Ecto neural progenitor cell (in vitro differentiated cells): ENCODE measurements around the gene RNF168.
A peak's percentile ranks its signal among the peaks of the same experiment; 100 is the strongest.
"Not testable (repeated sequence)": the region's sequence is repeated elsewhere in the genome, so short reads cannot be mapped to it uniquely, and the experiment has no call there.

ENCODE experiments used
- DNase-seq: peaks from one replicate; pipeline ENCODE4 v3.0.0-alpha.2; 2018; ENCODE audit warnings: low spot score

The RNF168 gene

DNA sequence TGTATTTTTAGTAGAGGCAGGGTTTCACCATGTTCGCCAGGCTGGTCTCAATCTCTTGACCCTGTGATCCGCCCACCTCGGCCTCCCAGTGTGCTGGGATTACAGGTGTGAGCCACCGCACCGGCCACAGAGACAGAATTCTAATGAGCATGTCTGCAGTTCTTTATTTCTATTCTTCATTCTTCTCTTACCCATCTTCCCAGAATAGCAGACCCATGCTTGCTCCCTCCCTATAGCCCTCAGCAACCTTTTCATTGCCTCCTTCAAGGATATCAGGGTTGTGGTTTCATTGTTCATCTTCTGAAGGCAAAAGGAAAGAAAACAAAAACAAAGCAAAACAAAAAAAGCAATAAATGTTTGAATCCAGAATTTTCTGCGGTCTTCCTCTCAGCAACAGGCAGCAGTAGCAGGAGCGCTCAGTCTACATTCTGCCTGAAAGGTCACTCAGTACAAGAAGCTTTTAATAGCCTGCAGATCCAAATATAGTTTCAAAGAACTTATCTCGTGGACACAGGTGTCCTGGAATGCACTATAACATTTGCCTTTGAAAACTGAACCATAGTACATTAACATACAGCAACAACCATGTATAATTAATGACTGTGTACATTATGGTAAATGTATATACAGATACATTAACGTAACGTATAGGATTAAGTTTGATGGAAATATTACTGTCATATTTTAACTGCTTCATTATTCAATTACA lies 11.5 kb upstream of the RNF168 start, which contains the start of gene SMCO1:
TSS of gene SMCO1 (minus strand) at position 434 of the 709 bp plus-strand sequence. CDS start at position 297, 137 bp downstream.
- no peak for DNase-seq

DNA sequence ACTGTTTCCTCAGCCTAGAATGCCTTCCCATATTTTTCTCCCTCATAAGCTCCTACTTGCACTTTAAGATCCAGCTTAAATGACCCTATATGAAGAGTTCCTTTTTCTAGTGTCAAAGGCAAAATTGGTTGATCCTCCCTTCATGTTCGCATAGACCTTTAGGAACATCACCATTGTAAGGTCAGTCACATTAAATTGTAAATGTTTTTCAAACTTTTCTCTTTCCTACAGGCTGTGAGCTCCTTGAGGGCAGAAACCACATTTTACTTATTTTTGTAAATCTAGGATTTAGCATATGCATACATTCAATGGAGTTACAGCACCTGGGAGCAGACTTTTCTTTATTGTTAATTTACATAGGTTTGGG lies 10.8 kb upstream of the RNF168 start:
- no peak for DNase-seq

DNA sequence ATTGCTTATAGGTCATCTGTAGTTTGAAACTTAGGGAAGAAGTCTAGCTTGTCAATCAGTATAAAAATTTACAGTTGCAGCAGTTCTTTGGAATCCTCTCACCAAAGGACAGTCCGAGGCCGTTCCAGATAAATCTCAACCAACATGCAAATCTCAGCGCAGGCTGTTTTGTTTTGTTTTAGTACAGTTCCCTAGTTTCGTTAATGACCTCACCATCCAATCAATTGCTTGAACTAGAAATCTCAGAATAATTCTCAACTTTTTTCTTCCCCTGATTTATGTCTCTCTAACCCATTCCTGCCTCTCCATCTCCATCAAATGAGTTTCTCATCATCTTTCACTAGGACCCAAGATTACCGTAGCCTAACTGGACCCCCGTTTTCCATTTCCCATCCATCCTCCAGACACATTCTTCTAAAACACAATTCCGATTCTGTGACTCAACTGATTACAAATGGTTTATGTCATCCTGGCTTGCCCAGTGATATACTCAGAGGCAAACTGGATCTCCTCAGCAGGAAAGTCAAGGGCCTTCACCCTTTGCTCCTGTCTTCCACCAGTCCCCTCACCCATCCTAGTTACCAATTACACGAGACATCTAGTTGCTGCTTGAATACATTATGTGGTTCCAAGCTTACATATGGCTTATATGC lies 10.3 kb upstream of the RNF168 start:
- DNase-seq: no peak

DNA sequence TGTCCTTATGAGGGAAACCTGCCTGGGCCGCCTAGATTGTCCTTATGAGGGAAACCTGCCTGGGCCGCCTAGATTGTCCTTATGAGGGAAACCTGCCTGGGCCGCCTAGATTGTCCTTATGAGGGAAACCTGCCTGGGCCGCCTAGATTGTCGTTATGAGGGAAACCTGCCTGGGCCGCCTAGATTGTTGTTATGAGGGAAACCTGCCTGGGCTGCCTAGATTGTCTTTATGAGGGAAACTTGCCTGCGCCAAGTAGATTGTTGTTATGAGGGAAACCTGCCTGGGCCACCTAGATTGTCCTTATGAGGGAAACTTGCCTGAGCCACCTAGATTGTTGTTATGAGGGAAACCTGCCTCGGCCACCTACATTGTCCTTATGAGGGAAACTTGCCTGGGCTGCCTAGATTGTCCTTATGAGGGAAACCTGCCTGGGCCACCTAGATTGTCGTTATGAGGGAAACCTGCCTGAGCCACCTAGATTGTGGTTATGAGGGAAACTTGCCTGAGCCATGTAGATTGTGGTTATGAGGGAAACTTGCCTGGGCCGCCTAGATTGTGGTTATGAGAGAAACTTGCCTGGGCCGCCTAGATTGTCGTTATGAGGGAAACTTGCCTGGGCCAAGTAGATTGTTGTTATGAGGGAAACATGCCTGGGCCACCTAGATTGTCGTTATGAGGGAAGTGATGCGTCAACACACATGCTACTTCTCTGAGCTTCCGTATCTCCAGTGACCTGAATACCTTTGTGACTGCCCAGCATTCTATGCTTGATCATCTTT lies 8.3 kb upstream of the RNF168 start:
- DNase-seq: not testable (repeated sequence)

DNA sequence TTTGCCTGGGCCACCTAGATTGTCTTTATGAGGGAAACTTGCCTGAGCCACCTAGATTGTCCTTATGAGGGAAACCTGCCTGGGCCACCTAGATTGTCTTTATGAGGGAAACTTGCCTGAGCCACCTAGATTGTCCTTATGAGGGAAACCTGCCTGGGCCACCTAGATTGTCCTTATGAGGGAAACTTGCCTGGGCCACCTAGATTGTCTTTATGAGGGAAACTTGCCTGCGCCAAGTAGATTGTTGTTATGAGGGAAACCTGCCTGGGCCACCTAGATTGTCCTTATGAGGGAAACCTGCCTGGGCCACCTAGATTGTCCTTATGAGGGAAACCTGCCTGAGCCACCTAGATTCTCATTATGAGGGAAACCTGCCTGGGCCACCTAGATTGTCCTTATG lies 7.5 kb upstream of the RNF168 start:
- not testable (repeated sequence) for DNase-seq

DNA sequence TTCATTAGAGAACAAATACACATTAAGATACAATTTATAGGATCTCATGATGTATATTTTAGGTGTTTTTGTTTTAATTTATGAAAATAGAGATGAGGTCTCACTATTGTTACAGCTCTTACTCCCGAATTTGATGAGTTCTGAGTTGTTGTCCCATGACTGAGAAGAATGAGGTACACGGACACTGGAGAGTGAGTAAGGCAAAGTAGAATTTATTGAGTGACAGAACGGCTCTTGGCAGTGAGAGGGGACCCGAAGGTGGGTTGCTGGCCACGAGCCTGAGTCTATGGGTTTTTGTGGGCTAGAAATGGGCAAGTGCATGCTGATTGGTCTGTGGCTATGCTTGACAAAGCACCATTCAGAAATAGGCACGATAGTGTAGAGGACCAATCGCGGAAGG lies 3.1 kb upstream of the RNF168 start:
- no peak for DNase-seq

DNA sequence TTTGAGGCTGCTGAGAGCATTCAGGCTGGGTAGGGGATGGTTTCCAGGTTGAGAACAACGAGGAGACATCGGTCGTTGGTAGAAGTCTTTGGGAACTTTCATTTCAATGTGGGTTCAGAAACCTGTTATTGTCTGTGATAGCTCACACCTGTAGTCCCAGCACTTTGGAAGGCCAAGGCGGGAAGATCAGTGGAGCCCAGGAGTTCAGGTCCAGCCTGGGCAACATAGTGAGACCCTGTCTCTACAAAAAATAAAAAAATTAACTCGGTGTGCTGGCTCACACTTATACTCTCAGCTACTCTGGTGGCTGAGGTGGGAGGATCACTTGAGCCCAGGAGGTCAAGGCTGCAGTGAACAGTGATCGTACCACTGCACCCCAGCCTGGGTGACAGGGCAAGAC lies 988 bp upstream of the RNF168 start:
- DNase-seq: no peak

DNA sequence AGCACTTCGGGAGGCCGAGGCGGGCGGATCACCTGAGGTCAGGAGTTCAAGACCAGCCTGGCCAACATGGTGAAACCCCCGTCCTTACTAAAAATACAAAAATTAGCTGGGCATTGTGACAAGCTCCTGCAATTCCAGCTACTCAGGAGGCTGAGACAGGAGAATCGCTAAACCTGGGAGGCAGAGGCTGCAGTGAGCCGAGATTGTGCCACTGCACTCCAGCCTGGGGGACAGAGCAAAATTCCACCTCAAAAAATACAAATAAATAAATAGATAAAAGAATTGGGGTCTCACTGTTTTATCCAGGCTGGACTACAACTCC lies 470 bp upstream of the RNF168 start:
- not testable (repeated sequence) for DNase-seq

DNA sequence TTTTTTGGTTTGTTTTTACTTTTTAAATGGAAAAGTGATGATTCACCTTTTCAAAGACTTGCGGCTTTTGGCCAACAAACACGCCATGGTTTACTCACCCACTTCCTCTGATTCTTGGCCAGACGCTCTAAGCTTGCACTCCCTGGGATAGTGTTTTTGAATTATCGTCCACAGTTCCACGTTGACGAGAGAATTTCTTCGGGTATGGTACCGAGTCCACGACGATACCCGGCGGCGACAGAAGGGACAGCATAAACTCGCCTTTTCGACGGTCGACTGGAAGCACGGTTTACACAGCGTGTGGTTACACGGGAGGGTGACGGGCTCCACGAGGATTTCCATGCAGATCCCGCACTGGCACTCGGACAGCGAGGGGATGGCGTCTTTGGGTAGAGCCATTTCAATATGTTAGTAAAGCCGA lies 783 bp downstream of the RNF168 start:
- peak; percentile 54 for DNase-seq

DNA sequence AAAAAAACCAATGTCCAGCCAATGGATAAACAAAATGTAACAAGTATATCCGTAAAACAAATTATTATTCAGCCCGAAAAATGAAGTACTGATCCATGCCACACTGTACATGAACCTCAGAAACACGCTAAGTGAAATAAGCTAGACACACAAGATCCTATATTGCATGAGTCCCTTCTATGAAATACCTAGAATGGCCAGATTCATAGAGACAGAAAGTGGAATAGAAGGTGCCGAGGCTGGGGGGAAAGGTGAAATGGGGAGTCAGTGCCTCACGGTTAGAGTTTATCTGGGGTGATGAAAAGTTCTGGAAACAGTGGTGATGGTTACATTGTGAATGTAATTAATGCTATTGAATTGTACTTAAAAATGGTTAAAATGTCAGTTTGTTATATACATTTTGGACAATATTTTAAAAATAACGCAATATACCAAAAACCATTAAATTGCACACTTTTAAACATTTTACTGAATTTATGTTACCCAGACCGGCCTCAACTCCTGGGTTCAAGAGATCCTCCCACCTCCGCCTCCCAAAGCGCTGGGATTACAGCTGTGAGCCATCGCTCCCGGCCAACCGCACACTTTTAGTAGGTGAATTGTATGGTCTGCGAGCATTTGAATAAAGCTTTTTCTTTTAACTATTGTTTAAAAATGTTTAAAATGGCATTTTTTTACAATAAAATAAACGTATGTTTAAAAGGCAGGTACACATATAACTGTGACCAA lies 2.1 kb downstream of the RNF168 start:
- DNase-seq: no peak

DNA sequence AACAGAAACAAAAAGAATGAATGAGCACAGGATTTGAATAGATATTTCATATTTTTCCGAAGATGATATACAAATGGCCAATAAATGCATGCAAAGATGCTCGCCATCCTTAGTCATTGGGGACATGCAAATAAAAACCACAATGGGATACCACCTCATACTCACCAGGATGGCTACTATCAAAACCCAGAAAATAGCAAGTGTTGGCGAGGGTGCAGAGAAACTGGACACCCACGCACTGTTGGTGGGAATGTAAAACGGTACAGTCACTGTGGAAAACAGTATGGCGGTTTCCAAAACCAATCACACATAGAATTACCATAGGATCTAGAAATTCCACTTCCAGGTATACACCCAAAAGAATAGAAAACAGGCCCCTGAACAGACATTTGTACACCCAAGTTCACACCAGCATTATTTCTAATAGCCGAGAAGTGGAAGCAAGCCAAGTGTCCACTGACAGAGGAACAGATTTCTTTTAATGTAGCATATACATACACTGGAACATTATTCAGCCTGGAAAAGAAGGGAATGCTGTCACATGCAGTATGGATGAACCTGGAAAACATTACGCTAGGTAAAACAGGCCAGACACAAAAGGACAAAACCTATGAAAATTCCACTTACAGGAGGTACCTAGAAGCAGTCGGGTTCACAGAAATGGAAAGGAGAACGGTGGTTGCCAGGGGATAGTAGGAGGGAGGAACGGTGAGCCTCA lies 3.6 kb downstream of the RNF168 start:
- DNase-seq: no peak

DNA sequence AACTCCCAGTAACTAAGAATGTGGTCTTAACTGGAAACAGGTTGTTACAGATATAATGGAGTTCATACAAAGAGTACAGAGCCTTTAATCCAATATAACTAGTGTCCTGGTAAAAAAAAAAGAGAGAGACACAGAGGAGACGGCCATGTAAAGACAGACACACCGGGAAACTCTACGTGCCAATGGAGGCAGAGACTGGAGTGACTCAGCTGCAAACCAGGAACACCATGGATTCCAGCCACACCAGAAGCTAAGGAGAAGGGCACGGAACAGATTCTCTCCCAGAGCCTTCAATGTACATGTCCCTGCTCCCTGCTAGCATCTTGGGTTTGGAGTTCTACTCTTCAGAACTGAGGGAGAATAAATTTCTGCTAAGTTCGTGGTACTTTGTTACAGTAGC lies 4.5 kb downstream of the RNF168 start:
- no peak for DNase-seq

DNA sequence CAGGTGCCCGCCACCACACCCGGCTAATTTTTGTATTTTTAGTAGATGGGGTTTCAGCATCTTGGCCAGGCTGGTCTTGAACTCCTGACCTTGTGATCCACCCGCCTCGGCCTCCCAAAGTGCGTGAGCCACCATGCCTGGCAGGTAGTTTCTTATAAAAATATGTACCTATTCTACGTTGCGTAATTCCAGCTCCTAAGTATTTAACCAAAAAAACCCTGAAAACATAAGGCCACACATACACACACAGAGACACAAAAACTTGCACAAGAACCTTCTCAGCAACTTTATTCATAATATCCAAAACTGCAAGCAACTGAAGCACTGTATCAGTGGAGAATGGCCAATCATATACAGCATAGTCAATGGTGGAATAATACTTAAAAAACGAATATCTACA lies 5.3 kb downstream of the RNF168 start:
- DNase-seq: no peak

DNA sequence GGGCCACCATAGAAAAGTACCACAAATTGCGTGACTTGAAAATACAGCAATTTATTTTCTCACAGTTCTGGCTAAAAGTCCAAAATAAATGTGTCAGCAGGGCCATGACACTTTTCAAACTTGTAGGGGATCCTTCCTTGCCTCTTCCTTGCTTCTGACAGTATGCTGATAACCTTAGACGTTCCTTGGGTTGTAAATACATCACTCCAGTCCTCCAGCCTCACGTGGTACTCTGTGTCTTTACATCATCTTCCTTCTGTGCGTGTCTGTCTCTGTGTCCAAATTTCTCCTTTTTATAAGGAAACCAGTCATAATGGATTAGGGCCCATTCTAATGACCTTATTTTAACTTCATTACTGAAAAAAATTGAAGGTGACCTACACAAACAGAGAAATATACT lies 7.4 kb downstream of the RNF168 start:
- no peak for DNase-seq

DNA sequence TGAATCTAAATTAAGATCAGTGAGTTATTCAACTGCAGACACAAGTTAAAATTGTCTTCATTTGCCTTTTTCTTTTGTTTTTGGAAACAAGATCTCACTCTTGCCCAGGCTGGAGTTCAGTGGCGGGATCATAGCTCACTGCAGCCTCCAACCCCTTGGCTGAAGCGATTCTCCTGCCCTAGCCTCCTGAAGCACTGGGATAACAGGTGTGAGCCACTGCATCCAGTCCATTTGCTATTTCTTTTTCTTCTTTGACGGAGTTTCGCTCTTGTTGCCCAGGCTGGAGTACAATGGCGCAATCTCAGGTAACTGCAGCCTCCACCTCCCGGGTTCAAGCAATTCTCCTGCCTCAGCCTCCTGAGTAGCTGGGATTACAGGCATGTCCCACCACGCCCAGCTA lies 10.3 kb downstream of the RNF168 start:
- no peak for DNase-seq

DNA sequence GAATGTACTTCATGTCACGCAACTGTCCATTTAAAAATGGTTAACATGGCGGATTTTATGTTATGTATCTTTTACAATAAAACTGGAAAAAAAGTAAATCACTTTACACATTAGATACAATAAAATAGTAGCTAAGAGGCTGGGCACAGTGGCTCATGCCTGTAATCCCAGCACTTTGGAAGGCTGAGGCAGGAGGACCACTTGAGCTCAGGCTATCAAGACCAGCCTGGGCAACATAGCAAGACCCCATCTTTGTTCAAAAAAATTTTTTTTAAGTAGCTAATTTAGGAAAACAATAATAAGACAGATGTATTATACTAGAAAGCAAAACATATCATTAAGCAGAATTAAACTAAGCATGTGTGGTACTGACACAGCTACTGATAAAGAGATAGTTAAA lies 11.5 kb downstream of the RNF168 start:
- DNase-seq: no peak

DNA sequence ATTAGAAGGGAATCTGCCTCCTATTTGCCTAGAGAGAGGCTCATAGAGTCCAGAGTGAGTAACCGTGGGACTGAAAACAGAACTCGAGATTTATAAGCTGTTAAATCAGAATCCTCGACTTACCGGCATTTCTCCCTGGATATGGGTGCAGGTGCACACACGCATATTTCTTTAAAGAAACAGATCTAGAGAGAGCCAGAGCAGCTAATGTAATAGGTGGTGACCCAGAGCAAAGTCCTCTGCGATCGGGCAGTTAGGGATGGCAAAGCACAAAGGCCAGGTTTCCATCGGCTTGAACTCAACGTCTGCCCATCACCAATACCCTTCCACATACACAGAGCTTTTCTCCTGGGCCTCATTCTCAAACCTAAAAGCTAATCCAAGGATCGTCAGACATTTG lies 13.8 kb downstream of the RNF168 start:
- DNase-seq: no peak

DNA sequence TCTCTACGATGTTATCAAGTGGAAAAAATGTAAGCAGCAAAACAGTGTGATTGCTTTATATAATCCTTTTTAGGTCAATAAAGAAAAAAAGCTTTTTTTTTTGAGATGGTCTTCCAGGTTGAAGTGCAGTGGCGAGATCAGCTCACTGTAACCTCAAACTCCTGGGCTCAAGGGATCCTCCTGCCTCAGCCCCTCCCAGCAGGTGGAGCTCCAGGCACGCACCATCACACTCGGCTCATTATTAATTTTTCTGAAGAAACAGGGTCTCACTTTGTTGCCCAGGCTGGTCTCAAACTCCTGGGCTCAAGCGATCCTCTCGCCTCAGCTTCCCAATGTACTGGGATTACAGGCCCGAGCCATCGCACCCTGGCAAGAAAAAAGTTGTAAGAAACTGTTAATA lies 17.3 kb downstream of the RNF168 start:
- no peak for DNase-seq

DNA sequence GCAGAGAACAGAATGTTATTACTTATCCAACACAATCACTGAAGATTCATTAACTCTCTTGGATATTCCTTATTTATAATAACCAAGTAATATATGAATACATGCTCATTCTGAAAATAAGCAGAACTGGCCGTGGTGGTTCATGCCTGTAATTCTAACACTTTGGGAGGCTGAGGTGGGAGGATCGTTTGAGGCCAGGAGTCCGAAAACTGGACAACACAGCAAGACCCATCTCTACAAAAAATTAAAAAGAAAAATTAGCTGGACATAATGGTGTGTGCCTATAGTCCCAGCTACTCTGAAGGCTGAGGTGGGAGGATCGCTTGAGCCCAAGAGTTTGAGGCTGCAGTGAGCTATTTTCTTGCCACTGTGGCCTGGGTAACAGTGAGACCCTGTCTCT lies 25.9 kb downstream of the RNF168 start:
- DNase-seq: no peak

DNA sequence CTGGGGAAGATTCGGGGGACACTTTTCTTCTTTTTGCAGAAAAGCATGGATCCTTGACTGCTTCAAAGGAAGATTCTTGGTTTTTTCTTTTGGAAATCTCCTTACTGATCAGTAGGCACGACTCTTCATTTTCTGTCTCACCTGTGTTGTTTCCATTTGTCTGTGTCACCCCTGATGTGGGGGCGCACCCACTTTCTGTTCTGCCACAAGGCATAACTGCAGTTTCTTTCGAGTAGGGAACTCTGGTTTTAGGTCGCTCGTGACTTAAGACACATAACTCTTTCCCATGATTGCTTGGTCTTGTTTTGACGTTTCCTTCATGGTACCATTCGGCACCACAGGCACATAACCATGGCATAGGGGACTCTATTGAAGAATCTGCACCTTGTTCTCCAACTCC lies 31.3 kb downstream of the RNF168 start:
- DNase-seq: no peak

DNA sequence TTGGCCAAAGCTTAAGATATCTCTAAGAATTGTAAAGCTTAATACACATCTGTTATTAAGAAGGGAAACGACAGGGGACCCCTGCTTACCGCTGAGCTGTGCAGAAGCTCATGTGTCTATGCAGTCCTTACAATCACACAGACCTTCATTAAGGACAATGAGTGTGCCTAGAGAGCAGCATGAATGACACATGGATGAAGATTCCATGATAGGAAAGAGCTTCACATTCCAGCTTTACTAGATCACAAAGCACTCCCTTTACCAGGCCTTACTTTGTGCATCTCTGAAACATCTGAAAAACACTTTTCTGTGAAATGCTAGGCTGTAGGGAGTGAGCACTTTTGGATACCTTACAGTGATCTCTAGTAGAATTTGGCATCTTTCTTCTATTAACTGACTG lies 32.0 kb downstream of the RNF168 start:
- no peak for DNase-seq

DNA sequence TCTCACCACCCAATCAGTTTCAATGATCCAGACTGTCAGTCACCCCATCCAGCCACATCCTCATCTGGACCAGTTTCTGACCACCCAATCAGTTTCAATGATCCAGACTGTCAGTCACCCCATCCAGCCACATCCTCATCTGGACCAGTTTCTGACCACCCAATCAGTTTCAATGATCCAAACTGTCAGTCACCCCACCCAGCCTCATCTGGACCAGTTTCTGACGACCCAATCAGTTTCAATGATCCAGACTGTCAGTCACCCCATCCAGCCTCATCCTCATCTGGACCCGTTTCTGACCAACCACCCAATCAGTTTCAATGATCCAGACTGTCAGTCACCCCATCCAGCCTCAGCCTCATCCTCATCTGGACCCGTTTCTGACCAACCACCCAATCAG lies 33.4 kb downstream of the RNF168 start:
- not testable (repeated sequence) for DNase-seq
